Kidney (tissue), 22 donors: Measurements from ENCODE around the gene ATG10. TPM values are rescaled to one million over a fixed set of nuclear protein-coding genes. Genes with fewer than 3 reads are reported as not detected.

ENCODE experiments used
- DNase-seq, 5 donors: peaks; one replicate each; pipeline ENCODE4 v3.0.0-alpha.2; 2013 to 2020
- FAIRE-seq: peaks from 2 replicates; lab custom pipeline; 2012; peaks lifted over from hg19 to GRCh38; lab: Jason Lieb, UNC
- H3K27ac ChIP-seq, 2 donors: one replicate each; pipeline ENCODE4 v1.7.0; 2013; ENCODE audit warnings: low read depth in 2 of 2, low read length in 2 of 2, inconsistent platforms in 1 of 2
- H3K27me3 ChIP-seq: one replicate; pipeline ENCODE4 v1.7.1; 2013; ENCODE audit warnings: low read length, inconsistent platforms; ENCODE audit not compliant: control insufficient read depth, insufficient read depth
- H3K36me3 ChIP-seq, 3 donors: one replicate each; pipeline versions ENCODE4 v1.7.0 to v1.7.1; 2013; ENCODE audit warnings: low read length in 3 of 3, control low read depth in 1 of 3, inconsistent platforms in 1 of 3; ENCODE audit not compliant: insufficient read depth in 3 of 3, control insufficient read depth in 2 of 3
- H3K4me1 ChIP-seq, 3 donors: one replicate each; pipeline versions ENCODE4 v1.7.0 to v1.7.1; 2013; ENCODE audit warnings: low read length in 3 of 3, inconsistent platforms in 1 of 3, low read depth in 1 of 3; ENCODE audit not compliant: control insufficient read depth in 2 of 3, insufficient read depth in 2 of 3
- H3K4me3 ChIP-seq, 3 donors: one replicate each; pipeline versions ENCODE4 v1.7.0 to v1.8.1; 2013; ENCODE audit warnings: low read length in 3 of 3, control low read depth in 1 of 3, inconsistent platforms in 1 of 3
- H3K9ac ChIP-seq, 3 donors: one replicate each; pipeline versions ENCODE4 v1.7.0 to v1.7.1; 2013; ENCODE audit warnings: low read length in 3 of 3, control low read depth in 1 of 3, inconsistent platforms in 1 of 3
- H3K9me3 ChIP-seq, 3 donors: one replicate each; pipeline versions ENCODE4 v1.7.0 to v1.7.1; 2013; ENCODE audit warnings: low read length in 3 of 3, control low read depth in 1 of 3, inconsistent platforms in 1 of 3; ENCODE audit not compliant: control insufficient read depth in 2 of 3, insufficient read depth in 1 of 3
- CTCF ChIP-seq: IDR thresholded peaks from 3 replicates; pipeline ENCODE4 v1.5.1; 2012; ENCODE audit warnings: mild to moderate bottlenecking, moderate library complexity, borderline replicate concordance; ENCODE audit not compliant: insufficient read depth; ENCODE audit errors: extremely low read depth
- intact Hi-C: fragments of 100-400 bp; cut with DNase I; formaldehyde crosslinking; loops from one replicate; pipeline ENCODE4 v1.11.1; 2022
- long read RNA-seq, 10 donors: library from polyadenylated mRNA in 1 of 10; unstranded in 1 of 10; transcript quantifications; one replicate each; pipeline ENCODE4 v2.0.0 and lab custom pipeline, GENCODE V29; 2021 to 2026
- polyA plus RNA-seq: library from polyadenylated mRNA; stranded (reverse); fragments of 350-450 nt; fragmentation: Illumina TruSeq; extraction: RNeasy Lipid Tissue Mini Kit (QIAGEN cat#74804); gene quantifications from one replicate; pipeline ENCODE4 v1.2.3, GENCODE V29; 2014; ENCODE audit warnings: low read depth, low replicate concordance; ENCODE audit not compliant: insufficient read depth
- total RNA-seq: library from RNA; stranded (reverse); fragmentation: NEBNext Ultra II Directional; extraction: Animal tissue kit (Norgen Biotek cat#: 25700); gene quantifications from one replicate; pipeline ENCODE4 v1.2.1, GENCODE V29; 2021
- donor health status: control.
- donor health status: control.
- donor health status: control.
- donor health status: control.
- donor health status: control.
- donor health status: DM: yes; HTN: yes; CAD: no.
- donor health status: Normal renal cell carcinoma (clear cell type).

Gene ATG10
- total RNA-seq, result 8.7 TPM
- 8.6 TPM for polyA plus RNA-seq
- long read RNA-seq, donor 1, partial matches to known transcripts, result 3,267 of 5,122 reads
- long read RNA-seq, donor 1, other reads (novel, unspliced or antisense), result 1,852 of 5,122 reads
- long read RNA-seq, donor 2, partial matches to known transcripts, result 3,341 of 5,864 reads
- long read RNA-seq, donor 2, other reads (novel, unspliced or antisense), result 2,521 of 5,864 reads
- long read RNA-seq, donor 3, partial matches to known transcripts, result 7,634 of 7,963 reads
- long read RNA-seq, donor 3, other reads (novel, unspliced or antisense), result 325 of 7,963 reads
- long read RNA-seq, donor 4, partial matches to known transcripts, result 0 of 1 reads
- long read RNA-seq, donor 4, other reads (novel, unspliced or antisense), result 0 of 1 reads
- long read RNA-seq, donor 5, partial matches to known transcripts, result 0 of 1 reads
- long read RNA-seq, donor 5, other reads (novel, unspliced or antisense), result 0 of 1 reads
- long read RNA-seq, donor 6, partial matches to known transcripts, result 15,025 of 15,561 reads
- long read RNA-seq, donor 6, other reads (novel, unspliced or antisense), result 534 of 15,561 reads
- long read RNA-seq, donor 7, partial matches to known transcripts, result 0 of 13 reads
- long read RNA-seq, donor 7, other reads (novel, unspliced or antisense), result 9 of 13 reads
- long read RNA-seq, donor 8, partial matches to known transcripts, result 3,797 of 6,377 reads
- long read RNA-seq, donor 8, other reads (novel, unspliced or antisense), result 2,578 of 6,377 reads
- long read RNA-seq, donor 9, partial matches to known transcripts, result 0 of 3 reads
- long read RNA-seq, donor 9, other reads (novel, unspliced or antisense), result 0 of 3 reads
- long read RNA-seq, donor 10, partial matches to known transcripts, result 6,859 of 7,183 reads
- long read RNA-seq, donor 10, other reads (novel, unspliced or antisense), result 317 of 7,183 reads

GRCh38 chr5:81971712-81972491 lies at the start of gene ATG10:
TSS of gene ATG10 (plus strand) at chr5:81972023. CDS start at chr5:81987571, 15,548 bp downstream.
- TF ChIP-seq CTCF, result peak; percentile 1
- DNase-seq (peak; percentile 97 to 99 (median 98)), FAIRE-seq (no peak)
- intact Hi-C loops, result no loop called here
- Histone ChIP-seq H3K9me3 (no peaks in the 10 kb centered on the region), H3K27me3 (no peaks in the 10 kb centered on the region), H3K27ac (peak within 1 kb of the TSS; percentile 98 to 100), H3K4me3 (peak within 1 kb of the TSS; percentile 82 to 98 (median 95)), H3K9ac (peak within 1 kb of the TSS; percentile 88 to 97 (median 93)), H3K4me1 (no peaks in the 10 kb centered on the region), H3K36me3 (peaks cover 0 to 2% (median 0%) of the 10 kb centered on the region in 3 donors)

- Histone ChIP-seq H3K9ac (no peak overlapping the region), H3K36me3 (no peaks in the 10 kb centered on the region), H3K27ac (no peak overlapping the region), H3K4me3 (no peak overlapping the region), H3K27me3 (no peaks in the 10 kb centered on the region), H3K9me3 (no peaks in the 10 kb centered on the region), H3K4me1 (no peaks in the 10 kb centered on the region)
- no peak for FAIRE-seq
- TF ChIP-seq CTCF, result no peak
- no peak for DNase-seq
- intact Hi-C loops, result no loop called here
Measured at GRCh38 chr5:81922854-81923279, 49.0 kb upstream of the ATG10 start.

- Histone ChIP-seq H3K4me3 (no peak overlapping the region), H3K4me1 (no peaks in the 10 kb centered on the region), H3K27me3 (no peaks in the 10 kb centered on the region), H3K9ac (no peak overlapping the region), H3K36me3 (no peaks in the 10 kb centered on the region), H3K27ac (no peak overlapping the region), H3K9me3 (no peaks in the 10 kb centered on the region)
- intact Hi-C loops, result no loop called here
- TF ChIP-seq CTCF, result no peak
- no peak for DNase-seq
- FAIRE-seq, result no peak
Measured at GRCh38 chr5:81924442-81924841, 47.4 kb upstream of the ATG10 start.
